ENCODE measurements around the gene NHLH1. TPM values are rescaled to one million over a fixed set of nuclear protein-coding genes. Genes with fewer than 3 reads are reported as not detected.

NHLH1 gene
- total and polyA plus RNA-seq, 2 of the 4 experiments (the other 2 are of a cell fraction) = 0.14 TPM; not detected in 1

- Histone ChIP-seq H3K79me1 (ENCODE audit: low read depth in 1 of 2, low read length in 2 of 2) (no peaks in the 10 kb centered on the region), H4K91ac (ENCODE audit: insufficient read depth, low read depth, low read length) (no peak overlapping the region), H3K9me3 (ENCODE audit: control insufficient read depth, insufficient read depth, low read length) (no peaks in the 10 kb centered on the region), H3K18ac (ENCODE audit: low read depth, low read length) (no peak overlapping the region), H3K9ac (ENCODE audit: low read depth, low read length) (no peak overlapping the region), H3K4me3 (ENCODE audit: insufficient read depth, low read depth, low read length) (no peak overlapping the region), H3K36me3 (ENCODE audit: control insufficient read depth, insufficient read depth, low read length) (no peaks in the 10 kb centered on the region), H4K20me1 (ENCODE audit: insufficient read depth, low read length) (no peaks in the 10 kb centered on the region), H2BK120ac (ENCODE audit: low read depth, low read length) (no peak overlapping the region), H2BK20ac (ENCODE audit: low read depth, low read length) (no peak overlapping the region), H3K4me2 (ENCODE audit: low read depth, low read length) (no peak overlapping the region), H3K4me1 (ENCODE audit: control insufficient read depth, insufficient read depth, low read length) (no peaks in the 10 kb centered on the region), H3K14ac (replicated peaks; ENCODE audit: low read depth, low read length) (no peak overlapping the region), H4K5ac (ENCODE audit: low read depth, low read length) (no peak overlapping the region), H3K27ac (ENCODE audit: insufficient read depth, low read length) (no peak overlapping the region), H3K56ac (ENCODE audit: extremely low read depth, insufficient read depth, low read length) (no peak overlapping the region), H2BK5ac (ENCODE audit: low read depth, low read length, poor library complexity, severe bottlenecking) (no peak overlapping the region), H4K8ac (ENCODE audit: low read depth in 2 of 2, low read length in 2 of 2) (no peak overlapping the region), H3K23ac (ENCODE audit: low read depth, low read length) (no peak overlapping the region), H3K9me1 (ENCODE audit: insufficient read depth, low read length) (0 out of 2 replicates have a peak, but pooled peaks cover 5% of the 10 kb centered on the region), H2AK9ac (replicated peaks; ENCODE audit: low read depth, low read length, poor library complexity) (no peak overlapping the region), H3K4ac (ENCODE audit: low read depth, low read length) (no peak overlapping the region), H2BK15ac (ENCODE audit: low read depth, low read length) (no peak overlapping the region), H2AFZ (replicated peaks; ENCODE audit: low read length, poor library complexity) (no peak overlapping the region), H3K27me3 (ENCODE audit: control insufficient read depth, insufficient read depth, low read length) (peaks cover 24% of the 10 kb centered on the region), H2AK5ac (ENCODE audit: low read depth, low read length) (no peak overlapping the region)
- dilution Hi-C loops (cut with HindIII; ENCODE audit: low sequenced_read_pairs, unreplicated experiment) (no loop called here), in situ Hi-C loops (cut with MboI; ENCODE audit: low sequenced_read_pairs) (no loop called here), intact Hi-C loops (cut with micrococcal nuclease) (no loop called here)
- no peak for DNase-seq
- no peak for ATAC-seq (ENCODE audit: low read depth)
- ChIA-PET POLR2A (ENCODE audit: unreplicated experiment) (no interaction called here), CTCF (no interaction called here)
- BruUV-seq (replicated peaks) = no TSS peak
- WGBS, 2 experiments (ENCODE audit: extremely low coverage in 2 of 2, insufficient read length in 1 of 2) = 100% methylated on average over 2 of the region's 3 CpGs; no CpG with 5 or more reads in 1 of the 2 experiments
- TF ChIP-seq USF2 (IDR thresholded peaks at IDR 0.05; ENCODE audit: low read depth, low read length) (no peak), NFE2L2 (IDR thresholded peaks at IDR 0.05; ENCODE audit: low read depth, low read length) (no peak), RFX5 (IDR thresholded peaks at IDR 0.05; ENCODE audit: low read depth, low read length) (no peak), MAZ (IDR thresholded peaks at IDR 0.05; ENCODE audit: borderline replicate concordance, low read depth, low read length) (no peak), CHD1 (IDR thresholded peaks at IDR 0.05; ENCODE audit: low read depth, low read length) (no peak), RAD21 (IDR thresholded peaks at IDR 0.05; ENCODE audit: low read length) (no peak), POLR2A (IDR thresholded peaks at IDR 0.05; ENCODE audit: low read depth, low read length) (no peak)
Measured at GRCh38 chr1:160404094-160404493, 37.2 kb downstream of the NHLH1 start.
